Measurements from ENCODE around the gene RHNO1. TPM values are rescaled to one million over a fixed set of nuclear protein-coding genes. Genes with fewer than 3 reads are reported as not detected.

The RHNO1 gene
- total and polyA plus RNA-seq, 7 donors: 6.1 to 21.6 (median 9.6) TPM

DNA sequence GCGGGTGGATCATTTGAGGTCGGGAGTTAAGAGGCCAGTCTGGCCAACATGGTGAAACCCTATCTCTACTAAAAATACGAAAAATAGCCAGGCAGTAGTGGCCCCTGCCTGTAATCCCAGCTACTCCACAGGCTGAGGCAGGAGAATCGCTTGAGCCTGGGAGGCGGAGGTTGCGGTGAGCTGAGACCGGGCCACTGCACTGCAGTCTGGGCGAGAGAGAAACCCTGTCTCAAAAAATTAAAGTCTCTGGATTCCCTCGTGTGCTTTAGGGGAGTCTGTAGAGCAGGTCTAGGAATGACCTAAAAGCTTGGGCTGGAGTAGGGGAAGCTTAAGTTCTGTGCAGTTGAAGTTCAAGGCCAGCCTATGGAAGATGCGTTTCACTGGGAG lies 13.0 kb downstream of the RHNO1 start:
- intact Hi-C loops (cut with DNase I): loop anchor here (5.0 kb wide), 1 partner anchor 78 kb away; the partner anchor contains the start of gene ITFG2
- H3K27me3 ChIP-seq: no peaks in the 10 kb centered on the region
- no peaks in the 10 kb centered on the region for H3K36me3 ChIP-seq
- DNase-seq: no peak
- peak overlapping the region; percentile 60 to 96 (median 66) for H3K4me3 ChIP-seq
- WGBS, 2 donors: 75% methylated on average over 10 of the region's 10 CpGs
- peak overlapping the region; percentile 87 to 100 (median 94) for H3K27ac ChIP-seq
- H3K4me1 ChIP-seq: peaks cover 0 to 38% (median 34%) of the 10 kb centered on the region in 4 donors
- no peaks in the 10 kb centered on the region for H3K9me3 ChIP-seq
- TF ChIP-seq POLR2AphosphoS5 (IDR thresholded peaks at IDR 0.05) (no peak), EP300 (IDR thresholded peaks at IDR 0.05) (no peak), POLR2A (IDR thresholded peaks at IDR 0.05) (no peak)
- TF ChIP-seq, protein P1, sequence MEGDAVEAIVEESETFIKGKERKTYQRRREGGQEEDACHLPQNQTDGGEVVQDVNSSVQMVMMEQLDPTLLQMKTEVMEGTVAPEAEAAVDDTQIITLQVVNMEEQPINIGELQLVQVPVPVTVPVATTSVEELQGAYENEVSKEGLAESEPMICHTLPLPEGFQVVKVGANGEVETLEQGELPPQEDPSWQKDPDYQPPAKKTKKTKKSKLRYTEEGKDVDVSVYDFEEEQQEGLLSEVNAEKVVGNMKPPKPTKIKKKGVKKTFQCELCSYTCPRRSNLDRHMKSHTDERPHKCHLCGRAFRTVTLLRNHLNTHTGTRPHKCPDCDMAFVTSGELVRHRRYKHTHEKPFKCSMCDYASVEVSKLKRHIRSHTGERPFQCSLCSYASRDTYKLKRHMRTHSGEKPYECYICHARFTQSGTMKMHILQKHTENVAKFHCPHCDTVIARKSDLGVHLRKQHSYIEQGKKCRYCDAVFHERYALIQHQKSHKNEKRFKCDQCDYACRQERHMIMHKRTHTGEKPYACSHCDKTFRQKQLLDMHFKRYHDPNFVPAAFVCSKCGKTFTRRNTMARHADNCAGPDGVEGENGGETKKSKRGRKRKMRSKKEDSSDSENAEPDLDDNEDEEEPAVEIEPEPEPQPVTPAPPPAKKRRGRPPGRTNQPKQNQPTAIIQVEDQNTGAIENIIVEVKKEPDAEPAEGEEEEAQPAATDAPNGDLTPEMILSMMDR (IDR thresholded peaks at IDR 0.05): no peak

DNA sequence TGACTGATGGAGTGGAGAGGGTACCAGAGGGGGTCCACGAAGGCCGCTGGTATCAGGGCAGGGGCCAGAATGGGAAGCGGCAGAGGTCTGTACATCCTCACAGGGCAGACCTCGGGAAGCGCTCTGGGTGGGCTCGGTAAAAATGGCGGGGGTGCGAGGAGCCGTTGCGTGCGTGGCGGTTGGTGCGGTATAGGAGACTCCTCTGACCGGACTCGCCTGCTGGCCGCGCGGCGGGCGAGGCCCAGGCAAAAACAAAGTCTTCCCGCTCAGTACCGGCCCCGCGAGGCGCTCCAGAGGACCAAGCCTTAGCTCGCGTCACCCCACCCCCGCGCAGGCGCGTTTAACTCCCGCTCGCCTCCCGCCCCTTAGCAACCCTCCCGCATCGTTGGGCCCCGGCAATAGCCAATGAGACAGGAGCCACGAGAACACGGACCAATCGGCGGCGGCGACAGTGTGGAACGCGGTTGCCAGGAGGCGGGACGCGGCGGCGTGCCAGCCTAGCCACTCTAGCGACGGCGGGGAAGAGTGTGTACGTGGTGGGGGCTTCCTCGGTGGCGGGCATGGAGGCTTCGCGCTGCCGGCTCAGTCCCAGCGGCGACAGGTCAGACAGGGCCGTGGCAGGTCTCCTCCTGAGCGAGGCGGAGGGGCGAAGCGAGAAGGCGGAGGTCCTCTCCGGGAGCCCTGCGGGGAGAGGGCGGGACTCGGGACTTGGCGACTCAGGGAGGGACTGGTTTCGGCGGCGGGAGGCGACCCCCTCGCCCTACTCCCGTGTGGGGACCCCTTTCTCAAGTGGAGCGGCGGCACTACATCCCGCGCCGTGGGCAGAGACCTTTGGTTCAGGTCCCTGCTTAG lies 13.6 kb downstream of the RHNO1 start, which contains the start of gene TULP3:
TSS of gene TULP3 (plus strand) at position 504 of the 852 bp plus-strand sequence. CDS start at position 561, 57 bp downstream.
- H3K9me3 ChIP-seq: no peaks in the 10 kb centered on the region
- WGBS, 2 donors: 0 to 1% methylated on average over 83 of the region's 83 CpGs
- peaks cover 0 to 44% (median 40%) of the 10 kb centered on the region in 4 donors for H3K4me1 ChIP-seq
- H3K27me3 ChIP-seq: no peaks in the 10 kb centered on the region
- peak within 1 kb of the TSS; percentile 87 to 100 (median 94) for H3K27ac ChIP-seq
- intact Hi-C loops (cut with DNase I): loop anchor here (5.0 kb wide), 1 partner anchor 78 kb away; the partner anchor contains the start of gene ITFG2
- H3K4me3 ChIP-seq: peak within 1 kb of the TSS; percentile 60 to 96 (median 66)
- no peaks in the 10 kb centered on the region for H3K36me3 ChIP-seq
- TF ChIP-seq, protein P1 (IDR thresholded peaks at IDR 0.05): no peak
- TF ChIP-seq POLR2AphosphoS5 (IDR thresholded peaks at IDR 0.05) (peak; percentile 95 to 99 (median 98)), POLR2A (IDR thresholded peaks at IDR 0.05) (peak; percentile 82 to 88)
- DNase-seq: peak; percentile 100

DNA sequence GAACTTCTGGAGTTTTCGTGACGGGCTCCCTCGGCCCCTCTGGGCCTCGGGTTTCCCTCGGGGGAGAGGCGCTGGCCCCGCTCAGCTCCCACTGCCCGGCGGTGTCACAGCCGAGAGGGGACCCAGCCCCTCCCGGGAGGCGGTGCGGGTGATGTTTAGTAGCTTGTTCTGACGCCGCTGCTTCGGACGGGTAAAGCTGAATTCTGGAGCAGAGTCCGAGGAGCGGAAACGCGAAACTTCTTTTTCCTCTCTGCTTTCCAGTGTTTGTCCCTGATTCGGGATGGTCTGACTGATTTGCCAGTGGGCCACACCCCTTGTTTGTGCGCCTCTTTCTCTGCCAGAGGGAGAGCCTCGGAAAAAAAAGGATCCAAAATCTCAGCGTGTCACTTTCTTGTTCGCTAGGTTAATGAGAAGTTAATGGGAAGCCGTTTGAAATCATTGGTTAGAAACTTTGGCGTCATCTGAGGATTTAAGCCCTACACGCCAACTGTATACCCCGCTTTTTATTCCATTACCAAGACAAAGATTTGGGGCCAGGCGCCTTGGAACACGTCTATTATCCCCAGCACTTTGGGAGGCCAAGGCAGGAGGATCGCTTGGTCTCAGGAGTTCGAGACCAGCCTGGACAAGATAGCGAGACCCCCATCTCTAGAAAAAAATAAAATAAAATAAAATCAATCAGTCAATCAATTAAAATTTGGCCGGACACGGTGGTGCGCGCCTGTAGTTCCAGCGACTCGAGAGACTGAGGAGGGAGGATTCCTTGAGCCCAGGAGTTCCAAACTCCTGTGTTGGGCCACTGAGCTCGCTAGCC lies 14.4 kb downstream of the RHNO1 start:
- intact Hi-C loops (cut with DNase I): loop anchor here (5.0 kb wide), 1 partner anchor 79 kb away; the partner anchor contains the start of gene ITFG2
- peak overlapping the region; percentile 60 to 96 (median 66) for H3K4me3 ChIP-seq
- TF ChIP-seq POLR2AphosphoS5 (IDR thresholded peaks at IDR 0.05) (no peak), POLR2A (IDR thresholded peaks at IDR 0.05) (no peak), EP300 (IDR thresholded peaks at IDR 0.05) (no peak)
- TF ChIP-seq, protein P1 (IDR thresholded peaks at IDR 0.05): no peak
- DNase-seq: peak; percentile 84
- peak overlapping the region; percentile 87 to 100 (median 94) for H3K27ac ChIP-seq
- H3K4me1 ChIP-seq: peaks cover 0 to 52% (median 48%) of the 10 kb centered on the region in 4 donors
- H3K9me3 ChIP-seq: no peaks in the 10 kb centered on the region
- 23 to 26% methylated on average over 42 of the region's 42 CpGs for WGBS, 2 donors
- H3K27me3 ChIP-seq: no peaks in the 10 kb centered on the region
- H3K36me3 ChIP-seq: no peaks in the 10 kb centered on the region

DNA sequence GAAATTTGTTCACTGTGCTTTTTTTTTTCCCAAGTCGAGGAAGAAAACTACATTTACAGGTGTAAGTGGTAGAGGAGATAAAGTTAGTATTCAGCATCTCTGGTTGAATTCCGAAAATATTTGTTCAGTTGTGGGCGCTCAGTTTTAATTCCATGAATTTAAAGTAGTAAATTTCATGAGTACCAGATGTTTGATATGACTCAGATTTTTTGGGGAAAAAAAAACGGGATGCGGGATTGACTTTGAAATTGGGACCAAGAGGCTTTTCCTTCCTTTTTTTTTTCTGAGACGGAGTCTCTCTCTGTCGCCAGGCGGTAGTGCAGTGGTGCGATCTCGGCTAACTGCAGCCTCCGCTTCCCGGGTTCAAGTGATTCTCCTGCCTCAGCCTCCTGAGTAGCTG lies 15.2 kb downstream of the RHNO1 start:
- no peaks in the 10 kb centered on the region for H3K9me3 ChIP-seq
- H3K27ac ChIP-seq: peak overlapping the region; percentile 87 to 100 (median 94)
- DNase-seq: no peak
- peaks cover 0 to 59% (median 52%) of the 10 kb centered on the region in 4 donors for H3K4me1 ChIP-seq
- no peaks in the 10 kb centered on the region for H3K27me3 ChIP-seq
- H3K4me3 ChIP-seq: peak overlapping the region in 3 of 4 donors; percentile 60 to 96 (median 63)
- intact Hi-C loops (cut with DNase I): loop anchor here (5.0 kb wide), 1 partner anchor 80 kb away; the partner anchor contains the start of gene ITFG2
- 82 to 86% methylated on average over 12 of the region's 12 CpGs for WGBS, 2 donors
- no peaks in the 10 kb centered on the region for H3K36me3 ChIP-seq
- TF ChIP-seq EP300 (IDR thresholded peaks at IDR 0.05): no peak
- TF ChIP-seq, protein P1 (IDR thresholded peaks at IDR 0.05): no peak
- TF ChIP-seq POLR2A (IDR thresholded peaks at IDR 0.05): no peak
